ENCODE measurements around the gene DSC2.

- TF ChIP-seq CTCF (IDR thresholded peaks at IDR 0.05): no peak
- TF ChIP-seq EP300 (IDR thresholded peaks at IDR 0.05): no peak
Observed at GRCh38 chr18:31010601-31011000, 91.6 kb downstream of the DSC2 start.

All from gastroesophageal sphincter (tissue), 3 donors.